Measurements from ENCODE around the gene FITM1.

FITM1 gene

GRCh38 chr14:24144451-24144850, 14.0 kb downstream of the FITM1 start:
- DNase-seq, result no peak

- no peak for DNase-seq
Measured at GRCh38 chr14:24145219-24145618, 14.8 kb downstream of the FITM1 start.

DNA sequence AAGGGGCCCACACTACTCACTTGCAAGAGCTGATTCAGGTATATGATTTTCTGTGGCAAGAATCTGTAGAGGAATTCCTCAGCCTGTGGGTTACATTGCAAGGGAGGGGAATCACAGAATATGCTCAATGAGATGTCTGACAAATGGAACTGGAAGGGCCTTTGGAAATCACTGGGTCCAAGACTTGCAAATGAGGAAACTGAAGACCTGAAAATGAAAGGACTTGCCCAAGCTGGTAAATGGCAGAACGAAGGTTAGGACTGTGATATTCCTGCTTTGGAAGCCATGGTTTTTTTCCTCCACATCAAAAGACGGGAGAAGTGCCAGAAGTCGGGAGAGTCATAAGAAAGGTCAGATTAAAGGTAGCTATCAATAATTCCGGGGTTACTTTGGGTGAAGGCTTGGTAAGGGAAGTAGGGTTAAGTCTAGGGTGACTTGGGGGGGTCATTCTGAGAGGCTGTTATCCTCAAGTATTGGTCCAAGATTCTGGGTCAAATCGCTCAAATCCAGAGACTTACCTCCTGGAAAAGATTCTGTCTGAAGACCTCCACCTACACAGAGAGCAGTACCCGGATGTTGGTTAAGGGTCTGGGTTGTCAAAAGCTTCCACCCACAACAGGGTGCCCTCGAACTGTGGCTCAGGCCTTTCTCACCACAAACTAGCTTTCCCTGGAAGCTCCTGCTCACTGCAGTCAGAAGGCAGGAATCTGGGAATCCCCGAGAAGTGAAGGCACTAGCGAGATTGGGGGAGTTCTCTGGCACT, 15.4 kb downstream of the FITM1 start:
- no peak for DNase-seq

DNA sequence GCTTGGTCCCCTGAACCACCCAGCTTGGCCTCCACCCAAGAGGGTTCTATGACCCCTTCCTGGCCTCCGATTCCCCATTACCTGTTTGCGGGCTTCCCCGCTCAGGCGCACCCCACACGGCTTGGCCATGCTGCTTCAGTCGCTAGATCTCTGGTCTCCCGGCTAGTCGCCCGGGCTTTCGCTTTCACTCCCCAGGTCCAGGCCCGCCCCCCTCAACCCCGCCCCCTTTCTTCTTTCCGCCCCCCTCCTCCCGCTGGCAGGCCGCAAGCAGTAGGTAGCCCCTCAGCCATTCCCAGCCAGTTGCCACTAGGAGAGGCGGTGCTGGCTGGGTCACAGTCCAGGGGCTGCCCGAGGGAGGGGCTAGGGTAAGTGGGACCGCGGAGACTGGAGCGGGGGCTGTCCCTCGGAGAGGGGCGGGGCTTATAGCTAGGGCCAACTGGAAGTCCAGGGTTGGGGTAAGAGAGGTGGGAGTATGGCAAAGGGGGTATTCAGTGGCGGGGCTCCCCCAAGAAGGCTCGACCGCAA, 16.1 kb downstream of the FITM1 start, which contains the start of gene PSME2:
TSS of gene PSME2 (minus strand) at position 158 of the 525 bp plus-strand sequence. CDS start at position 129, 29 bp downstream.
- peak; percentile 94 for DNase-seq

DNA sequence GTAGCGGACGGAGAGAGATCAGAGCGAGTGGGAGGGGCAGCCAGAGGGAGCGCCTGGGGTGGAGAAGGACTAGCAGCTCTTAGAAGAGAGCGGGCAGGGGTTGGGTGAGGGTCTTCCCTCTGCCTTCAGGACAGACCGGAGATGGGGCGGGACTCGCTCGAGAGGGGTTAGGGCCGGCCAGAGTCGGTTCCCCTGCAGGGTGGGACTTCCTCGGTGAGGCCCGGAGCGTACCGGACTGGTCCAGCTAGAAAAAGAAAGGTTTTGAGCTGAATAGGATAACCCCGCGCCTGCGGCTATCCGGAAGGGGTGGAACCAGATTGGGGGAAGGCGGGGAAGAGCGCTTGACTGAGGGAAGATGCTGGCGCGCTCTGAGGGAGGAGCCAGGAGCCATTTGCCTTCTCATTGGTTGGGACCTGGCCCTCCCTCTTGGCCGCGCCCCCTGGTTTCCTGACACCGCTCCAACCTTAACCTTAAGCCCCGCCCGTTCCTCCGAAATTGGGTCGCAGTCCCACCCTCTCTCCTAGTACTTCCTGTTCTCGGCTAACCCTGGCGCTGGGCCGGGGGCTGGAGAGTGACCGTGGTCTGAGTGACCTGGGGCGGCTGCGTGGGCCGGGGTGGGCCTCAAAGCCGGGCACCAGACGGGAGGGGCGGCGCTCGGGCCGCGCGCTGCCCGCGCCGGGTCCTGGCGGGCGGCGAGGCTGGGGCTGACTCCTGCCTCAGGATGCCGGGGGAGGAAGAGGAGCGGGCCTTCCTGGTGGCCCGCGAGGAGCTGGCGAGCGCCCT, 16.7 kb downstream of the FITM1 start, which contains the start of gene RNF31:
TSS of gene RNF31 (plus strand) at position 521 of the 783 bp plus-strand sequence. CDS start at position 722, 201 bp downstream.
- DNase-seq, result peak; percentile 97

DNA sequence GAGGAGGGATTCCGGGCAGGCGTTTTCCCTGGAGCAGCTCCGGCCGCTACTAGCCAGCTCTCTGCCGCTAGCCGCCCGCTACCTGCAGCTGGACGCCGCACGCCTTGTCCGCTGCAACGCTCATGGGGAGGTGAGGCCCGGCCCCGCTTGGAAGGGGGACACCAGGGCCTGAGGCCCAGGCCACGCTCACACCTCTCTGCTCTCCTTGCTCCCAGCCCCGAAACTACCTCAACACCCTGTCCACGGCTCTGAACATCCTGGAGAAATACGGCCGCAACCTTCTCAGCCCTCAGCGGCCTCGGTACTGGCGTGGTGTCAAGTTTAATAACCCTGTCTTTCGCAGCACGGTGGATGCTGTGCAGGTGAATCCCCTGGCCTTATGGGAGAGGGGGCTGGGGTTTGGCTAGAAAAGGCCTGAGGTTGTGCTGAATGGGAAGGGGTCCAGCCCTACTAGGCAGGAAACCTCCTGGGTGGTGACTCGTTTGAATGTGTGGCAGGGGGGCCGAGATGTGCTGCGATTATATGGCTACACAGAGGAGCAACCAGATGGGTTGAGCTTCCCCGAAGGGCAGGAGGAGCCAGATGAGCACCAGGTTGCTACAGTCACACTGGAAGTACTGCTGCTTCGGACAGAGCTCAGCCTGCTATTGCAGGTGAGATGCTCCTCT, 17.4 kb downstream of the FITM1 start:
- no peak for DNase-seq

DNA sequence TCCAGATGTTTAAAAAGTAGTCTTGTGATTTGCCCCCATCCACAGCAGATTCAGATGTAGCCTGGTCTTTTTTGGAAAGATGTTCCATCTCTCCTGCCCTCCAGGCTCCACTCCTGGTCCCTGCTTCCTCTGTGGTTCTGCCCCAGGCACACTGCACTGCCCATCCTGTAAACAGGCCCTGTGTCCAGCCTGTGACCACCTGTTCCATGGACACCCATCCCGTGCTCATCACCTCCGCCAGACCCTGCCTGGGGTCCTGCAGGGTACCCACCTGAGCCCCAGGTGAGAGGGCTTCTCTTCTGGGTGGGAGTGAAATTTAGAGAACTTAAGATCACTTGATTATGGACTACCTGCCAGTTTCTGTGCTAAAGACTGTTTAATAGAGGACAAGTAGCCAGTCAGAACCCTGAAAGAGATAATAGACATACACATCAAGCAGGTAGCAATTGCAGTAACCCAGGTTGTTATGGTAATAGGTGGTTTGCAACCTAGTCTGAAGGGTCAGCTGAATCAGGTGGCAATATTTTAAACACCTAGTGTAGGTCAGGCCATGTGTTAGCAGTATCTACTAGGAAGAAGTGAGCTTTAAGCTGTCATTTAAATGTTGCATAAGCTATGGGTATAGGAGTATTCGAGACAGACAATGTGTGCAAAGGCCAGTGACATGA, 19.0 kb downstream of the FITM1 start:
- no peak for DNase-seq

DNA sequence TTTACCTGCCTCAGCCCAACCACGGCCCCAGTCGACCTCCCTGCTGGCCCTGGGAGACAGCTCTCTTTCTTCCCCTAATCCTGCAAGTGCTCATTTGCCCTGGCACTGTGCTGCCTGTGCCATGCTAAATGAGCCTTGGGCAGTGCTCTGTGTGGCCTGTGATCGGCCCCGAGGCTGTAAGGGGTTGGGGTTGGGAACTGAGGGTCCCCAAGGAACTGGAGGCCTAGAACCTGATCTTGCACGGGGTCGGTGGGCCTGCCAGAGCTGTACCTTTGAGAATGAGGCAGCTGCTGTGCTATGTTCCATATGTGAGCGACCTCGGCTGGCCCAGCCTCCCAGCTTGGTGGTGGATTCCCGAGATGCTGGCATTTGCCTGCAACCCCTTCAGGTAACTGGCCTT, 19.6 kb downstream of the FITM1 start:
- DNase-seq, result no peak

DNA sequence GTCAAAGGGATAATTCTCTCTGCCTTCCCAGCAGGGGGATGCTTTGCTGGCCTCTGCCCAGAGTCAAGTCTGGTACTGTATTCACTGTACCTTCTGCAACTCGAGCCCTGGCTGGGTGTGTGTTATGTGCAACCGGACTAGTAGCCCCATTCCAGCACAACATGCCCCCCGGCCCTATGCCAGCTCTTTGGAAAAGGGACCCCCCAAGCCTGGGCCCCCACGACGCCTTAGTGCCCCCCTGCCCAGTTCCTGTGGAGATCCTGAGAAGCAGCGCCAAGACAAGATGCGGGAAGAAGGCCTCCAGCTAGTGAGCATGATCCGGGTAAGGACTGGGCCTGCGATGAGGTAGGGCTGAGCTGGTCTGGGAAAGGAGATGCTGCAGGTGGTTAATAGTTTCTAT, 20.1 kb downstream of the FITM1 start:
- DNase-seq, result no peak

DNA sequence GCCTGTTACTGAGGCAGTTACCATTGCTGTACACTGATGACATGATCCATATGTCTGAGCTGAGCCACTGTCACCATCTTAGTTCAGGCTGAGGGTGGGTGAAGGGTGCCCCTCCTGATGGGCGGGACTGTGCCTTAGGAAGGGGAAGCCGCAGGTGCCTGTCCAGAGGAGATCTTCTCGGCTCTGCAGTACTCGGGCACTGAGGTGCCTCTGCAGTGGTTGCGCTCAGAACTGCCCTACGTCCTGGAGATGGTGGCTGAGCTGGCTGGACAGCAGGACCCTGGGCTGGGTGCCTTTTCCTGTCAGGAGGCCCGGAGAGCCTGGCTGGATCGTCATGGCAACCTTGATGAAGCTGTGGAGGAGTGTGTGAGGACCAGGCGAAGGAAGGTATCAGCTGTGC, 20.5 kb downstream of the FITM1 start:
- DNase-seq, result no peak

DNA sequence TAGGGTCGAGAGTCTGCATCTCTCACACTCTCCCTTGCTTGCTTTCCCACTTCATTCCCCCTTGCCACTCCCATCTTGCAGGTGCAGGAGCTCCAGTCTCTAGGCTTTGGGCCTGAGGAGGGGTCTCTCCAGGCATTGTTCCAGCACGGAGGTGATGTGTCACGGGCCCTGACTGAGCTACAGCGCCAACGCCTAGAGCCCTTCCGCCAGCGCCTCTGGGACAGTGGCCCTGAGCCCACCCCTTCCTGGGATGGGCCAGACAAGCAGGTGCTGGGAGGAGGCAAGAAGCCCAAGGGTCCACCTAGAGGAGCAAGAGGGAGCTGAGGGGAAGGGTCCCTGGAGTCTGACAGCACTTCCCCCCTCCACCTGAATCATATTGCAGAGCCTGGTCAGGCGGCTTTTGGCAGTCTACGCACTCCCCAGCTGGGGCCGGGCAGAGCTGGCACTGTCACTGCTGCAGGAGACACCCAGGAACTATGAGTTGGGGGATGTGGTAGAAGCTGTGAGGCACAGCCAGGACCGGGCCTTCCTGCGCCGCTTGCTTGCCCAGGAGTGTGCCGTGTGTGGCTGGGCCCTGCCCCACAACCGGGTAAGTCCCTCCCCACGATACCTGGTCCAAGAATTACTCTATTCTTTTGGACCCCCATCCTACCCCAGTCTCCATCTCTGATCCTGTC, 21.1 kb downstream of the FITM1 start:
- no peak for DNase-seq

DNA sequence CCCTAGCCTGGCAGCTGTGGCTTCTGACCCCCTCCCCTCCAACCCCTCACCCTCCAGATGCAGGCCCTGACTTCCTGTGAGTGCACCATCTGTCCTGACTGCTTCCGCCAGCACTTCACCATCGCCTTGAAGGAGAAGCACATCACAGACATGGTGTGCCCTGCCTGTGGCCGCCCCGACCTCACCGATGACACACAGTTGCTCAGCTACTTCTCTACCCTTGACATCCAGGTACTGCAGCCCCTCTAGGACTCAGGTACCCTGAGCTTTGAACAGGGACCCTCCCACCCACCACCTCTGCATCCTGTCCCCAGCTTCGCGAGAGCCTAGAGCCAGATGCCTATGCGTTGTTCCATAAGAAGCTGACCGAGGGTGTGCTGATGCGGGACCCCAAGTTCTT, 24.6 kb downstream of the FITM1 start:
- no peak for DNase-seq

GRCh38 chr14:24156840-24157239, 26.4 kb downstream of the FITM1 start:
- DNase-seq, result no peak

DNA sequence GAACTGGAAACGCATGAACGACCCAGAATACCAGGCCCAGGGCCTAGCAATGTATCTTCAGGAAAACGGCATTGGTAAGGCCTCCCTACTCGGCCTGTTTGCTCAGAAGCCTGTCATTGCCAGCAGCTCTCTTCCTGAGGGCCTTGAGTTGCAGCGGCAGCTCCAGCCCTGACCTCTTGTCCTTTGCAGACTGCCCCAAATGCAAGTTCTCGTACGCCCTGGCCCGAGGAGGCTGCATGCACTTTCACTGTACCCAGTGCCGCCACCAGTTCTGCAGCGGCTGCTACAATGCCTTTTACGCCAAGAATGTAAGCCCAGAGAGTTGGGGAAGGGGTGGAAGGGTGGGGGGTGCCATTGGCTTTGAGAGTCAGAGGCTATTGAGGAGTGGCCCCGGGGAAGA, 26.9 kb downstream of the FITM1 start:
- DNase-seq, result no peak

DNA sequence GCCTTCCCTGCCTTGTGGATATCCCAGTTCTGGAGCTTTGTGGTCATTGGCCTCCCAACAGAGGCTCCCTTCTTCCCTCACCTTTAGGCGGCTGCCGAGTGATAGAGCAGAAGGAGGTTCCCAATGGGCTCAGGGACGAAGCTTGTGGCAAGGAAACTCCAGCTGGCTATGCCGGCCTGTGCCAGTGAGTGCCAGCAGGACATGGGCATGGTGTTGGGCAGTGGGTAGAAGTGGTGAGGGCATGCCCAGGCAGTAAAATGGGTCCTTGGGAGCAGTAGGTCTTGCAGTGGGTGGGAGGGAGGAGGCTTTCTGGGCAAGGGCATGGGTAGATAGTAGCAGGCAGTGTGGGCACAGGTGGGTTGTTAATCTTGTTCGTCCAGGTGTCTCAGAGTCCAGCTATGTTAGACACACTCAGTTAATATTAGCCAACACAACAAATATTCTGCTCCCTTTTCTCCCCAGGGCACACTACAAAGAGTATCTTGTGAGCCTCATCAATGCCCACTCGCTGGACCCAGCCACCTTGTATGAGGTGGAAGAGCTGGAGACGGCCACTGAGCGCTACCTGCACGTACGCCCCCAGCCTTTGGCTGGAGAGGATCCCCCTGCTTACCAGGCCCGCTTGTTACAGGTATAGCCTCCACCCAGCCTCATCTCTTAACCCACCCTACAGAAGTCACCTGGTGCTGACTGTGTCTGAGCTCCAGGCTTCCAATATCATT, 29.5 kb downstream of the FITM1 start:
- no peak for DNase-seq

DNA sequence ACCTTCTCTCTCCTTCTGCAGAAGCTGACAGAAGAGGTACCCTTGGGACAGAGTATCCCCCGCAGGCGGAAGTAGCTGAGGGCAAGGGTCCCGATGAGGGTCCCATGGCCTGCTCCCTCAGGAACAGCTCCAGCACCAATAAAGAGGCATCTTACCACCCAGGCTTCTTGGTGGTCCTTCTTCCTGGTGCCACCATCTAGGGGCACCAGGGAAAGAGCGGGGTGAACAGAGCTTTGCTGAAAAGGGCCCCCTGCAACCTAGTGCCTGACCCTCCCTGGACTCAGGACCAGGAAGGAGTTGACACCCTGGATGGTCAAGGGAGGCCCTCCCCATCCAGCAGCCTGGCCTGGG, 30.0 kb downstream of the FITM1 start:
- no peak for DNase-seq

DNA sequence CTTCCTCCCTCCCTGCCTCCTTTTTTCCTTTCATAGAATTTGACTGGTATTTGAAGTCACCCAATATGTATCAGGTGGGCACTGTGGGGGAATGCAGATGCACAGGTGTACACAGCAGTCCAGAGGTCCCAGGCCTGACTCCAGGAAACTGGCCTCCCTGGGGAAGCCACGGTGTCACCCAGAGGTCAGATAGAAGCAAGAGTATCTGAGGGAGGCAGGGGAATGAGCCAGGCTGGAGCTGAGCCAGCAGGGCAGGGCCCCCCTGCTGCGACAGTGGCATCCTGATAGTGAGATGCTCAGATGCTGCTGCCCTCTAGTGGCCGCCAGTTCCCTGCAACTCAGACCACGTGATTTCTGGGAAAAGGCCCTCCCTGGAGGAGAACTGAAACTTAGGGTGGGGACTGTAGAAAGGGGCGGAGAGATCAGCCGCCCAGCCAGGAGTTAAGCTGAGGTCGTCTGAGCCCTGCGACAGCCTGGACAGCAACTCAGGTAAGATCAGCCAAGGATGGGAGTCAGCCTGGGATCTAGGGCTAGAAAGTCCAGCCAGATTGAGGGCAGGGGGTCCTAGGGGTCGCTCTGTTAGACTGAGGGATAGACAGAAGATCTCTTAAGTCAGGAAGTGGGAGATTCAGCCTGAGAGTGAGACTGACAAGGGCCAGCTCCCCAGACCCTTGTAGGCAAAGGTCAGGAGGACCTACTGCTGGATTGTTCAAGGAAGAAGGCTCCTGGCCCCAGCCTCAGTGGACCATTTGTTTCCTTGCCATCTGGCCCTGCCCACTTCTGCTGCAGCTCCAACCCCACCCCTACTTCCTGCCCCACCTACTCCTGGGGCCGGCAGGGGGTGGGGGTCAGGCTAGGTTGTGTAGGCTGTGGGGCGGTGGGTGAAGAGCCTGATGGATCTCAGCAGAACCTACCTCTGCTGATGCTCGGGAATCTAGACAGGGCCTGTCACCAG, 30.7 kb downstream of the FITM1 start, which contains the start of gene IRF9:
TSS of gene IRF9 (plus strand) at position 416 of the 955 bp plus-strand sequence. CDS start 880 bp downstream, outside the sequence.
- DNase-seq, result peak; percentile 74

GRCh38 chr14:24162093-24162492, 31.6 kb downstream of the FITM1 start:
- no peak for DNase-seq

- no peak for DNase-seq
Measured at GRCh38 chr14:24164518-24164991, 34.1 kb downstream of the FITM1 start.

GRCh38 chr14:24165785-24166184, 35.3 kb downstream of the FITM1 start:
- DNase-seq, result no peak

Data from NCI-H526 treated with DMSO at 0.1 percent for 48 hours (cell line).